Pancreas (tissue), 10 donors: Measurements from ENCODE around the gene PIR. TPM values are rescaled to one million over a fixed set of nuclear protein-coding genes. Genes with fewer than 3 reads are reported as not detected.

Experiments
- ATAC-seq, 4 donors: fragments of 200-7000 bp; cut with Tn5 transposase; one replicate each; pipeline versions ENCODE4 v1.8.0 to v1.9.1; 2020; ENCODE audit warnings: mild to moderate bottlenecking in 4 of 4, moderate library complexity in 4 of 4
- DNase-seq, 6 donors: peaks; one replicate each; pipeline ENCODE4 v3.0.0-alpha.2; 2020
- FAIRE-seq: peaks from 2 replicates; lab custom pipeline; 2012; peaks lifted over from hg19 to GRCh38; lab: Jason Lieb, UNC
- H3K27ac ChIP-seq, 4 donors: fragments of 200-600 bp; sonication (generic); 1 replicate in 3 of 4; 2 replicates in 1 of 4; pipeline versions ENCODE4 v1.5.0 to v1.8.0; 2020
- H3K27me3 ChIP-seq, 4 donors: fragments of 200-600 bp; one replicate each; pipeline ENCODE4 v1.8.0; 2021
- H3K36me3 ChIP-seq, 3 donors: fragments of 200-600 bp; sonication (generic) in 1 of 3; one replicate each; pipeline versions ENCODE4 v1.5.0 to v1.8.0; 2020 to 2021
- H3K4me1 ChIP-seq, 3 donors: fragments of 200-600 bp; one replicate each; pipeline ENCODE4 v1.8.0; 2021
- H3K4me3 ChIP-seq, 4 donors: fragments of 200-600 bp; sonication (generic) in 2 of 4; one replicate each; pipeline versions ENCODE4 v1.5.0 to v1.8.0; 2020 to 2021
- H3K9me3 ChIP-seq, 4 donors: fragments of 200-600 bp; one replicate each; pipeline ENCODE4 v1.8.0; 2021
- WGBS, 2 donors: extraction: QIAGEN DNeasy Blood & Tissue Kit; methylation state at CpG; one replicate each; pipeline ENCODE4 v1.1.7; 2013; 5-methylcytosine and 5-hydroxymethylcytosine counted together
- intact Hi-C, 3 donors: fragments of 100-400 bp; cut with DNase I; formaldehyde crosslinking; loops; one replicate each; pipeline versions ENCODE4 v1.11.1 to v1.14.2; 2022
- polyA plus RNA-seq, 2 donors: library from polyadenylated mRNA; stranded (reverse); fragments of 200-250 nt; gene quantifications; one replicate each; pipeline ENCODE4 v1.2.3, GENCODE V29; 2013
- total RNA-seq, 6 donors: library from RNA; stranded (reverse); fragmentation: NEBNext Ultra II Directional in 4 of 6; extraction: Animal tissue kit (Norgen Biotek cat#: 25700) in 4 of 6; gene quantifications; one replicate each; pipeline versions ENCODE4 v1.2.1 to v1.2.4, GENCODE V29; 2021 to 2023
- TF ChIP-seq, protein P1 (sequence below), 4 donors: fragments of 200-600 bp; sonication (generic) in 3 of 4; IDR thresholded peaks; one replicate each; pipeline versions ENCODE4 v1.5.0 to v1.8.0; 2021; ENCODE audit warnings: antibody characterized with exemption in 4 of 4
- donor health status: healthy with polysubstance abuse.
- donor health status: DM: no; HTN: no; CAD: no; lungs with moderate emphysema.
- donor health status: DM: no; HTN: no; CAD: no.
- donor health status: control.
- donor health status: control.
- donor health status: Bipolar disorder and iron deficiency.
- donor health status: DM: yes; HTN: yes; CAD: no.
- donor health status: DM: no; HTN: no; CAD: no.
- donor health status: DM: no; HTN: no; CAD: no.
- donor health status: DM: yes; HTN: yes; CAD: no.

PIR gene
- total and polyA plus RNA-seq, 8 donors = 1.1 to 7.0 (median 1.9) TPM

DNA sequence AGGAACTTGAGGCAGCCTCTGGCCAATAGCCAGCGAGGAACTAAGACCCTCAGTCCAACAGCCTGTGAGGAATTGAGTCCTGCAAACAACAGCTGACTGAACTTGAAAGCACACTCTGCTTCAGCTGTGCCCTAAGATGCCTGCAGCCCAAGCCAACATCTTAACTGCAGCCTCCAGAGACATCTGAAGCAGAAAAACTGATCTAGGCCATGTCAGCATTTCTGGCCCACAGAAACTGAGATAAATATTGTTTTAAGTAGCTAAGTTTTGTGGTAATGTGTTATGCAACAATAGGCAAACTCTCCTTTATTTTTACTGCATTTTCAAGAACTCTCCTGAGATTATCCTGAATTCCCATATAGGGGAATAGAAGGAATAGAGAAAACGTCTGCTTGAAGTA, 133.4 kb downstream of the PIR start:
- ATAC-seq (no peak), FAIRE-seq (no peak), DNase-seq (no peak)
- Histone ChIP-seq H3K36me3 (no peaks in the 10 kb centered on the region), H3K4me3 (no peak overlapping the region), H3K27me3 (peaks cover 0 to 31% (median 1%) of the 10 kb centered on the region in 4 donors), H3K9me3 (no peaks in the 10 kb centered on the region), H3K27ac (no peak overlapping the region), H3K4me1 (no peaks in the 10 kb centered on the region)
- intact Hi-C loops = no loop called here
- TF ChIP-seq, protein P1, sequence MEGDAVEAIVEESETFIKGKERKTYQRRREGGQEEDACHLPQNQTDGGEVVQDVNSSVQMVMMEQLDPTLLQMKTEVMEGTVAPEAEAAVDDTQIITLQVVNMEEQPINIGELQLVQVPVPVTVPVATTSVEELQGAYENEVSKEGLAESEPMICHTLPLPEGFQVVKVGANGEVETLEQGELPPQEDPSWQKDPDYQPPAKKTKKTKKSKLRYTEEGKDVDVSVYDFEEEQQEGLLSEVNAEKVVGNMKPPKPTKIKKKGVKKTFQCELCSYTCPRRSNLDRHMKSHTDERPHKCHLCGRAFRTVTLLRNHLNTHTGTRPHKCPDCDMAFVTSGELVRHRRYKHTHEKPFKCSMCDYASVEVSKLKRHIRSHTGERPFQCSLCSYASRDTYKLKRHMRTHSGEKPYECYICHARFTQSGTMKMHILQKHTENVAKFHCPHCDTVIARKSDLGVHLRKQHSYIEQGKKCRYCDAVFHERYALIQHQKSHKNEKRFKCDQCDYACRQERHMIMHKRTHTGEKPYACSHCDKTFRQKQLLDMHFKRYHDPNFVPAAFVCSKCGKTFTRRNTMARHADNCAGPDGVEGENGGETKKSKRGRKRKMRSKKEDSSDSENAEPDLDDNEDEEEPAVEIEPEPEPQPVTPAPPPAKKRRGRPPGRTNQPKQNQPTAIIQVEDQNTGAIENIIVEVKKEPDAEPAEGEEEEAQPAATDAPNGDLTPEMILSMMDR (IDR thresholded peaks at IDR 0.05) = no peak
- 36 to 53% methylated on average over 2 of the region's 2 CpGs for WGBS, 2 donors

DNA sequence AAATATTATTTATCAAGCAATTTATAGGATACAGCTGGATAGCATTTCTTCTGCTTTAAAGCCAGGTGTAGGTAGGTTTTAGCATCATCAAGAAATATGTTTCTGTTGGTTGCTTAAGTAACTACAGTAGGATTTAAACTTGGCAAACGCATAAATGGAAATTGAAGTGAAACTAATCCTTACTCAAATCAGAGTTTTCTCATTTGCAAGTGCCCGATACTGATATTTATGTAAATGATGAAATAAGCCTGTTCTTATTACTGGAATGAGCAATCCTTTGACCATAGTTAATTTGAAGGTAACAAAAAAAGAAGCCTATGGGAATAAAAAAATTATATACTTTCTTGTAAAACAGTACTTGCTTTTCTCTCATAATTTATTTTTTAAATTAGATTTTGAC, 134.6 kb downstream of the PIR start:
- Histone ChIP-seq H3K4me1 (no peaks in the 10 kb centered on the region), H3K9me3 (no peaks in the 10 kb centered on the region), H3K27me3 (peaks cover 0 to 32% (median 3%) of the 10 kb centered on the region in 4 donors), H3K36me3 (no peaks in the 10 kb centered on the region), H3K27ac (no peak overlapping the region), H3K4me3 (no peak overlapping the region)
- no peak for ATAC-seq
- TF ChIP-seq, protein P1 (IDR thresholded peaks at IDR 0.05) = no peak
- FAIRE-seq = no peak
- intact Hi-C loops = no loop called here
- DNase-seq = no peak
- whole genome bisulfite sequencing, 2 donors = 69 to 81% methylated on average over 2 of the region's 2 CpGs

- WGBS, 2 donors = 60% methylated on average over 1 of the region's 1 CpG
- peaks cover 0 to 22% (median 3%) of the 10 kb centered on the region in 4 donors for H3K27me3 ChIP-seq
- FAIRE-seq (no peak), ATAC-seq (no peak), DNase-seq (no peak)
- no peaks in the 10 kb centered on the region for H3K4me1 ChIP-seq
- H3K27ac ChIP-seq = no peak overlapping the region
- H3K4me3 ChIP-seq = no peak overlapping the region
- H3K36me3 ChIP-seq = no peaks in the 10 kb centered on the region
- intact Hi-C loops = no loop called here
- no peaks in the 10 kb centered on the region for H3K9me3 ChIP-seq
- TF ChIP-seq, protein P1 (IDR thresholded peaks at IDR 0.05) = no peak
Measured at GRCh38 chrX:15356444-15356843, 136.7 kb downstream of the PIR start.

GRCh38 chrX:15350329-15350996, 142.7 kb downstream of the PIR start:
- intact Hi-C loops = no loop called here
- no peak for DNase-seq

More at GRCh38 chrX:15350329-15350996, 142.7 kb downstream of the PIR start:
- FAIRE-seq (no peak), ATAC-seq (no peak)
- 65 to 84% methylated on average over 8 of the region's 8 CpGs for WGBS, 2 donors
- Histone ChIP-seq H3K4me3 (no peak overlapping the region), H3K9me3 (no peaks in the 10 kb centered on the region), H3K27me3 (peaks cover 0 to 6% (median 2%) of the 10 kb centered on the region in 4 donors), H3K4me1 (no peaks in the 10 kb centered on the region), H3K27ac (no peak overlapping the region), H3K36me3 (no peaks in the 10 kb centered on the region)
- TF ChIP-seq, protein P1 (IDR thresholded peaks at IDR 0.05) = no peak
